ENCODE data around the gene EPN2.

- TF ChIP-seq POLR2A (IDR thresholded peaks at IDR 0.05) (no peak), CTCF (IDR thresholded peaks at IDR 0.05) (no peak)
Observed at GRCh38 chr17:19331543-19332245, 94.5 kb downstream of the EPN2 start.

All from adrenal gland (tissue), 5 donors.